HepG2 (cell line): ENCODE results near the gene SIRT7. TPM values are rescaled to one million over a fixed set of nuclear protein-coding genes. Genes with fewer than 3 reads are reported as not detected.
A peak's percentile ranks its signal among the peaks of the same experiment; 100 is the strongest.

Source experiments
- CBFB ChIP-seq: sonication (generic); formaldehyde crosslinking; IDR thresholded peaks from 2 replicates; pipeline ENCODE4 v1.4.0; 2020; ENCODE audit warnings: missing genetic modification reagents
- CENPT ChIP-seq: sonication (generic); formaldehyde crosslinking; IDR thresholded peaks from 2 replicates; pipeline ENCODE4 v1.8.0; 2022; ENCODE audit warnings: low read depth, mild to moderate bottlenecking, moderate library complexity, missing genetic modification reagents
- ELF1 ChIP-seq: sonication (generic); formaldehyde crosslinking; IDR thresholded peaks from 2 replicates; pipeline ENCODE4 v1.4.0; 2020; ENCODE audit warnings: missing genetic modification reagents
- FOSL1 ChIP-seq: sonication (generic); formaldehyde crosslinking; IDR thresholded peaks from 2 replicates; pipeline ENCODE4 v1.9.0; 2021; ENCODE audit warnings: missing genetic modification reagents, borderline replicate concordance
- KDM5B ChIP-seq: sonication (generic); formaldehyde crosslinking; IDR thresholded peaks from 2 replicates; pipeline ENCODE4 v1.4.0; 2020; ENCODE audit warnings: missing genetic modification reagents, mild to moderate bottlenecking, borderline replicate concordance
- NFAT5 ChIP-seq: sonication (generic); formaldehyde crosslinking; IDR thresholded peaks from 2 replicates; pipeline ENCODE4 v1.4.0; 2020; ENCODE audit warnings: missing genetic modification reagents
- NFKBIZ ChIP-seq: IDR thresholded peaks from 2 replicates; pipeline ENCODE4 v1.6.1; 2018; ENCODE audit warnings: missing genetic modification reagents, missing compliant biosample characterization
- PHF20 ChIP-seq: sonication (generic); formaldehyde crosslinking; IDR thresholded peaks from 2 replicates; pipeline ENCODE4 v1.5.0; 2020; ENCODE audit warnings: mild to moderate bottlenecking, missing genetic modification reagents
- SIN3A ChIP-seq: IDR thresholded peaks from 2 replicates; pipeline ENCODE4 v1.6.1; 2011; ENCODE audit warnings: low read depth, mild to moderate bottlenecking, control low read depth, low read length, borderline replicate concordance
- SOX5 ChIP-seq: IDR thresholded peaks from 2 replicates; pipeline ENCODE4 v1.6.1; 2016; ENCODE audit warnings: borderline replicate concordance
- ZBTB42 ChIP-seq: sonication (generic); formaldehyde crosslinking; IDR thresholded peaks from 2 replicates; pipeline ENCODE4 v1.5.0; 2020; ENCODE audit warnings: mild to moderate bottlenecking, missing genetic modification reagents
- ZFP37 ChIP-seq: sonication (generic); formaldehyde crosslinking; IDR thresholded peaks from 2 replicates; pipeline ENCODE4 v1.4.0; 2020; ENCODE audit warnings: missing genetic modification reagents, borderline replicate concordance
- ZNF17 ChIP-seq: sonication (generic); formaldehyde crosslinking; IDR thresholded peaks from 2 replicates; pipeline ENCODE4 v1.5.0; 2020; ENCODE audit warnings: mild to moderate bottlenecking, missing genetic modification reagents
- ZSCAN30 ChIP-seq: sonication (generic); formaldehyde crosslinking; IDR thresholded peaks from 2 replicates; pipeline ENCODE4 v1.5.0; 2020; ENCODE audit warnings: mild to moderate bottlenecking, missing genetic modification reagents
- polyA plus RNA-seq, 8 experiments: library from polyadenylated mRNA; depleted of rRNA in 3 of 8; stranded (reverse) in 7 of 8; unstranded in 1 of 8; fragments of >200 nt; fragmentation: Illumina TruSeq in 4 of 8; extraction: Trizol in 4 of 8; gene quantifications; 2 replicates each; pipeline versions ENCODE4 v1.2.1 to v1.2.3, GENCODE V29; 2011 to 2016; ENCODE audit warnings: low read depth in 4 of 8, missing spikeins in 1 of 8, mixed read lengths in 1 of 8; ENCODE audit not compliant: insufficient read depth in 1 of 8
- total RNA-seq, 5 experiments: library from RNA; depleted of rRNA; stranded (reverse); fragments of >200 nt; fragmentation: Illumina TruSeq; extraction: Trizol; gene quantifications; 2 replicates each; pipeline ENCODE4 v1.2.3, GENCODE V29; 2016; ENCODE audit warnings: low read depth in 1 of 5
- TF ChIP-seq, protein P1 (sequence below): sonication (generic); formaldehyde crosslinking; IDR thresholded peaks from 2 replicates; pipeline ENCODE4 v1.4.0; 2020; ENCODE audit warnings: missing genetic modification reagents
- TF ChIP-seq, protein P2 (sequence below): sonication (generic); formaldehyde crosslinking; conservative IDR thresholded peaks from 2 replicates; pipeline ENCODE4 v1.8.0; 2022; ENCODE audit warnings: missing genetic modification reagents
- TF ChIP-seq, protein P3 (sequence below): sonication (generic); formaldehyde crosslinking; IDR thresholded peaks from 2 replicates; pipeline ENCODE4 v1.4.0; 2020; ENCODE audit warnings: missing genetic modification reagents, mild to moderate bottlenecking, borderline replicate concordance

The SIRT7 gene
- total and polyA plus RNA-seq, 2 of the 13 experiments (the other 11 are each of a cell fraction or from before 2014, with no cell fraction given): 8.3 to 24.8 TPM

GRCh38 chr17:81870131-81870980 is 47.6 kb downstream of the SIRT7 start (continued):
- TF ChIP-seq, protein P1, sequence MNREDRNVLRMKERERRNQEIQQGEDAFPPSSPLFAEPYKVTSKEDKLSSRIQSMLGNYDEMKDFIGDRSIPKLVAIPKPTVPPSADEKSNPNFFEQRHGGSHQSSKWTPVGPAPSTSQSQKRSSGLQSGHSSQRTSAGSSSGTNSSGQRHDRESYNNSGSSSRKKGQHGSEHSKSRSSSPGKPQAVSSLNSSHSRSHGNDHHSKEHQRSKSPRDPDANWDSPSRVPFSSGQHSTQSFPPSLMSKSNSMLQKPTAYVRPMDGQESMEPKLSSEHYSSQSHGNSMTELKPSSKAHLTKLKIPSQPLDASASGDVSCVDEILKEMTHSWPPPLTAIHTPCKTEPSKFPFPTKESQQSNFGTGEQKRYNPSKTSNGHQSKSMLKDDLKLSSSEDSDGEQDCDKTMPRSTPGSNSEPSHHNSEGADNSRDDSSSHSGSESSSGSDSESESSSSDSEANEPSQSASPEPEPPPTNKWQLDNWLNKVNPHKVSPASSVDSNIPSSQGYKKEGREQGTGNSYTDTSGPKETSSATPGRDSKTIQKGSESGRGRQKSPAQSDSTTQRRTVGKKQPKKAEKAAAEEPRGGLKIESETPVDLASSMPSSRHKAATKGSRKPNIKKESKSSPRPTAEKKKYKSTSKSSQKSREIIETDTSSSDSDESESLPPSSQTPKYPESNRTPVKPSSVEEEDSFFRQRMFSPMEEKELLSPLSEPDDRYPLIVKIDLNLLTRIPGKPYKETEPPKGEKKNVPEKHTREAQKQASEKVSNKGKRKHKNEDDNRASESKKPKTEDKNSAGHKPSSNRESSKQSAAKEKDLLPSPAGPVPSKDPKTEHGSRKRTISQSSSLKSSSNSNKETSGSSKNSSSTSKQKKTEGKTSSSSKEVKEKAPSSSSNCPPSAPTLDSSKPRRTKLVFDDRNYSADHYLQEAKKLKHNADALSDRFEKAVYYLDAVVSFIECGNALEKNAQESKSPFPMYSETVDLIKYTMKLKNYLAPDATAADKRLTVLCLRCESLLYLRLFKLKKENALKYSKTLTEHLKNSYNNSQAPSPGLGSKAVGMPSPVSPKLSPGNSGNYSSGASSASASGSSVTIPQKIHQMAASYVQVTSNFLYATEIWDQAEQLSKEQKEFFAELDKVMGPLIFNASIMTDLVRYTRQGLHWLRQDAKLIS (CRISPR knock-in tag): peak; percentile 78
- no peak for TF ChIP-seq NFKBIZ (CRISPR knock-in tag)
- peak; percentile 67; the same call in 1 of the 2 replicates for TF ChIP-seq NFAT5
- no peak for TF ChIP-seq ZFP37 (CRISPR knock-in tag)
- peak; percentile 50; the same call in 1 of the 2 replicates for TF ChIP-seq ZBTB42 (CRISPR knock-in tag)
- 0 out of 2 replicates have a peak, but pooled peaks have one; percentile 5 for TF ChIP-seq SOX5 (CRISPR knock-in tag)
- TF ChIP-seq CENPT (CRISPR knock-in tag): no peak
- no peak for TF ChIP-seq ZSCAN30 (CRISPR knock-in tag)
- TF ChIP-seq SIN3A: 0 out of 2 replicates have a peak, but pooled peaks have one; percentile 43
- peak; percentile 85; the same call in 1 of the 2 replicates for TF ChIP-seq KDM5B (CRISPR knock-in tag)
- peak; percentile 46; the same call in 1 of the 2 replicates for TF ChIP-seq PHF20 (CRISPR knock-in tag)
- no peak for TF ChIP-seq FOSL1
- TF ChIP-seq ELF1: no peak
- TF ChIP-seq, protein P2, sequence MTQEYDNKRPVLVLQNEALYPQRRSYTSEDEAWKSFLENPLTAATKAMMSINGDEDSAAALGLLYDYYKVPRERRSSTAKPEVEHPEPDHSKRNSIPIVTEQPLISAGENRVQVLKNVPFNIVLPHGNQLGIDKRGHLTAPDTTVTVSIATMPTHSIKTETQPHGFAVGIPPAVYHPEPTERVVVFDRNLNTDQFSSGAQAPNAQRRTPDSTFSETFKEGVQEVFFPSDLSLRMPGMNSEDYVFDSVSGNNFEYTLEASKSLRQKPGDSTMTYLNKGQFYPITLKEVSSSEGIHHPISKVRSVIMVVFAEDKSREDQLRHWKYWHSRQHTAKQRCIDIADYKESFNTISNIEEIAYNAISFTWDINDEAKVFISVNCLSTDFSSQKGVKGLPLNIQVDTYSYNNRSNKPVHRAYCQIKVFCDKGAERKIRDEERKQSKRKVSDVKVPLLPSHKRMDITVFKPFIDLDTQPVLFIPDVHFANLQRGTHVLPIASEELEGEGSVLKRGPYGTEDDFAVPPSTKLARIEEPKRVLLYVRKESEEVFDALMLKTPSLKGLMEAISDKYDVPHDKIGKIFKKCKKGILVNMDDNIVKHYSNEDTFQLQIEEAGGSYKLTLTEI (CRISPR knock-in tag): no peak
- TF ChIP-seq, protein P3, sequence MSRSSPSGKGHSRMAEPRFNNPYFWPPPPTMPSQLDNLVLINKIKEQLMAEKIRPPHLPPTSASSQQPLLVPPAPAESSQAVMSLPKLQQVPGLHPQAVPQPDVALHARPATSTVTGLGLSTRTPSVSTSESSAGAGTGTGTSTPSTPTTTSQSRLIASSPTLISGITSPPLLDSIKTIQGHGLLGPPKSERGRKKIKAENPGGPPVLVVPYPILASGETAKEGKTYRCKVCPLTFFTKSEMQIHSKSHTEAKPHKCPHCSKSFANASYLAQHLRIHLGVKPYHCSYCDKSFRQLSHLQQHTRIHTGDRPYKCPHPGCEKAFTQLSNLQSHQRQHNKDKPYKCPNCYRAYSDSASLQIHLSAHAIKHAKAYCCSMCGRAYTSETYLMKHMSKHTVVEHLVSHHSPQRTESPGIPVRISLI: no peak
- TF ChIP-seq CBFB (CRISPR knock-in tag): no peak
- TF ChIP-seq ZNF17 (CRISPR knock-in tag): no peak
